ENCODE results near the gene GRPEL1. TPM values are rescaled to one million over a fixed set of nuclear protein-coding genes. Genes with fewer than 3 reads are reported as not detected.

Gene GRPEL1
- total and polyA plus RNA-seq, 2 of the 8 experiments (the other 6 are each of a cell fraction or from before 2014, with no cell fraction given): 13.5 to 39.9 TPM

DNA sequence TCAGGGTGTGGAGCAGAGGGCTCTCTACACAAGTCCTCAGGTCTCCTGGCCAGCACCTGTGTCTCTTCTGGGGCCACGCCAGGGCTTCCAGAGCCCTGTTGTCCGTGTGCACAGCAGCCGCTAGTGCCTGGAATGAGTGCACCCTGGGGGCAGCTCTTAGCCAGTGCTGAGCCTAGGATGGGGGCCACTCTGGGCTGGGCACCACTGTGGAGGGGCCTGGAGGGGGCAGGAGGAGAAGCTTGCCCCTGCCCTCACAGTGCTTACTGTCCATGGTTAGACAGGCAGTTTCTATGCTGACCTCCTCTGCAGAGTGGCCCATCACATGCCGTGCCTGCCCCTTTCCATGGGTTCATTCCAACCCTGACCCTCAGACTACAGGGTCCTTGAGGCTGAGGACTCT, 42.7 kb upstream of the GRPEL1 start (continued):
- TF ChIP-seq CREB1 (IDR thresholded peaks at IDR 0.05): no peak
- TF ChIP-seq ZNF274 (IDR thresholded peaks at IDR 0.05; ENCODE audit: borderline replicate concordance, extremely low read depth, low read length): no peak
- TF ChIP-seq SIRT6 (IDR thresholded peaks at IDR 0.05; ENCODE audit: low read length): no peak
- no peak for TF ChIP-seq SUZ12 (IDR thresholded peaks at IDR 0.05; ENCODE audit: low read length)
- TF ChIP-seq PHF8 (conservative IDR thresholded peaks at IDR 0.05; ENCODE audit: low read depth, low read length): no peak
- TF ChIP-seq TBP (IDR thresholded peaks at IDR 0.05; ENCODE audit: low read depth, low read length): no peak
- TF ChIP-seq JUN (IDR thresholded peaks at IDR 0.05; ENCODE audit: low read depth, low read length): no peak
- TF ChIP-seq NANOG (IDR thresholded peaks at IDR 0.05; ENCODE audit: insufficient read depth, low read depth, low read length, poor library complexity, severe bottlenecking): no peak
